Tibial nerve (tissue), 4 donors: ENCODE measurements around the gene DDX54.

Source experiments
- EP300 ChIP-seq, 2 donors: sonication (generic); formaldehyde crosslinking; IDR thresholded peaks; one replicate each; pipeline ENCODE4 v1.6.1; 2017; ENCODE audit warnings: antibody characterized with exemption in 2 of 2, mild to moderate bottlenecking in 1 of 2
- POLR2A ChIP-seq, 2 donors: fragments of 450-650 bp; IDR thresholded peaks; one replicate each; pipeline ENCODE4 v1.6.1; 2017; ENCODE audit warnings: antibody characterized with exemption in 2 of 2, mild to moderate bottlenecking in 2 of 2, moderate library complexity in 2 of 2
- TF ChIP-seq, protein P1 (sequence below), 5 experiments: fragments of 200-600 bp in 3 of 5; fragments of 450-650 bp in 2 of 5; sonication (generic) in 3 of 5; IDR thresholded peaks; one replicate each; pipeline ENCODE4 v1.5.1; 2016 to 2019; ENCODE audit warnings: antibody characterized with exemption in 5 of 5, mild to moderate bottlenecking in 3 of 5, moderate library complexity in 2 of 5

DNA sequence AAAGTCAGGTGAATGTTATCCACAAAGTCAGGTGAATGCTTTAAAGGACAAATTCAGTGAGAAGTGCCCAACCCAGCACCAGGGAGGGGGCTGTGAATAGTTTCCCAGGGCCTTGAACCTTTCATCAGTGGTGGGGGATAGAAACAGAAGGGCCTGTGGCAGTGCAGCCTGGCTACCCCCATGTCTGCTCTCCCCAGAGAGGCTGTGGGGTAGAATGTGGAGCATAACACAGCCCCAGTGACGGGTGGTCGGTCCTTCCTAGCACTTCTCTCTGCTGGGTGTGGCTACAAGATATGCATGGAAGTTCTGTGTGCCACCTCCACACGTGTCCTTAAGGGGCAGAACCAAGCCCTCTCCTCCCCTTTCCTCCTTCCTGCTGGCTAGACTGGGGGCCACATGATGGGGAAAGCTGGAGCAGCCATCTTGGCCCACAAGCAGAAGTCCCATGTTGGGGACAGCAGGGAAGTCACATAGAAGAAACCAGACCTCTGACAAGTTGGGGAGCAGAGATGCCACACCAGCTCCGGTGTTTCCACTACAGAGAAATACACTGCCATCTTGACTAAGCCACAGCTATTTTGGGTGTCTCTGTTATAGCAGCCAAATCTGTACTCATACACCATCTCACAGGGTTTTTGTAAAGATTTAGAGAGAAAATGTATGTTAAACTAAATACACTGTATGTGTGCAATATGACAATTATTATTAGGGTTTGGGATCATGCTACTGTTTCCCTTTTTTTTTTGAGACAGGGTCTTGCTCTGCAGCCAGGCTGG is 17.2 kb upstream of the DDX54 start:
- TF ChIP-seq EP300 (IDR thresholded peaks at IDR 0.05), result no peak
- TF ChIP-seq POLR2A (IDR thresholded peaks at IDR 0.05), result no peak
- TF ChIP-seq, protein P1, sequence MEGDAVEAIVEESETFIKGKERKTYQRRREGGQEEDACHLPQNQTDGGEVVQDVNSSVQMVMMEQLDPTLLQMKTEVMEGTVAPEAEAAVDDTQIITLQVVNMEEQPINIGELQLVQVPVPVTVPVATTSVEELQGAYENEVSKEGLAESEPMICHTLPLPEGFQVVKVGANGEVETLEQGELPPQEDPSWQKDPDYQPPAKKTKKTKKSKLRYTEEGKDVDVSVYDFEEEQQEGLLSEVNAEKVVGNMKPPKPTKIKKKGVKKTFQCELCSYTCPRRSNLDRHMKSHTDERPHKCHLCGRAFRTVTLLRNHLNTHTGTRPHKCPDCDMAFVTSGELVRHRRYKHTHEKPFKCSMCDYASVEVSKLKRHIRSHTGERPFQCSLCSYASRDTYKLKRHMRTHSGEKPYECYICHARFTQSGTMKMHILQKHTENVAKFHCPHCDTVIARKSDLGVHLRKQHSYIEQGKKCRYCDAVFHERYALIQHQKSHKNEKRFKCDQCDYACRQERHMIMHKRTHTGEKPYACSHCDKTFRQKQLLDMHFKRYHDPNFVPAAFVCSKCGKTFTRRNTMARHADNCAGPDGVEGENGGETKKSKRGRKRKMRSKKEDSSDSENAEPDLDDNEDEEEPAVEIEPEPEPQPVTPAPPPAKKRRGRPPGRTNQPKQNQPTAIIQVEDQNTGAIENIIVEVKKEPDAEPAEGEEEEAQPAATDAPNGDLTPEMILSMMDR (IDR thresholded peaks at IDR 0.05), result no peak
